K562 (cell line): Measurements from ENCODE around the gene PATL1. TPM values are rescaled to one million over a fixed set of nuclear protein-coding genes. Genes with fewer than 3 reads are reported as not detected.

Experiments
- CBX1 ChIP-seq: sonication (generic); IDR thresholded peaks from 2 replicates; pipeline ENCODE4 v1.6.1; 2016; ENCODE audit warnings: antibody characterized with exemption, low read depth, mild to moderate bottlenecking
- ETV1 ChIP-seq: fragments of 450-650 bp; conservative IDR thresholded peaks from 2 replicates; pipeline ENCODE4 v1.6.1; 2016; ENCODE audit warnings: missing genetic modification characterization, control low read depth, low read depth, missing compliant biosample characterization
- HDAC2 ChIP-seq: fragments of 450-650 bp; IDR thresholded peaks from 2 replicates; pipeline ENCODE4 v1.6.1; 2016; ENCODE audit warnings: mild to moderate bottlenecking
- HDAC6 ChIP-seq: IDR thresholded peaks from 2 replicates; pipeline ENCODE4 v1.6.1; 2012; ENCODE audit warnings: low read depth, mild to moderate bottlenecking, control low read depth, inconsistent platforms, low read length, moderate library complexity
- HNRNPUL1 ChIP-seq: fragments of 200-400 bp; formaldehyde crosslinking; IDR thresholded peaks from 2 replicates; pipeline ENCODE4 v1.6.1; 2017; ENCODE audit warnings: low read length
- JUNB ChIP-seq: fragments of 450-650 bp; formaldehyde crosslinking; conservative IDR thresholded peaks from 2 replicates; pipeline ENCODE4 v1.4.0; 2020; ENCODE audit warnings: mild to moderate bottlenecking
- KLF16 ChIP-seq: IDR thresholded peaks from 2 replicates; pipeline ENCODE4 v1.6.1; 2016; ENCODE audit warnings: antibody characterized with exemption
- MEF2A ChIP-seq: IDR thresholded peaks from 2 replicates; pipeline ENCODE4 v1.6.1; 2011; ENCODE audit warnings: low read depth, mild to moderate bottlenecking, low read length, moderate library complexity; ENCODE audit not compliant: control insufficient read depth
- PHF20 ChIP-seq: fragments of 450-650 bp; IDR thresholded peaks from 2 replicates; pipeline ENCODE4 v1.6.1; 2018; ENCODE audit not compliant: partially characterized antibody
- POLR2A ChIP-seq: fragments of 450-650 bp; conservative IDR thresholded peaks from 2 replicates; pipeline ENCODE4 v1.6.1; 2016
- SIN3B ChIP-seq: fragments of 450-650 bp; IDR thresholded peaks from 2 replicates; pipeline ENCODE4 v1.6.1; 2017; ENCODE audit warnings: low read depth, mild to moderate bottlenecking, moderate library complexity
- SNIP1 ChIP-seq: fragments of 450-650 bp; IDR thresholded peaks from 2 replicates; pipeline ENCODE4 v1.7.1; 2017; ENCODE audit warnings: low read depth, mild to moderate bottlenecking
- TAF7 ChIP-seq: fragments of 450-650 bp; IDR thresholded peaks from 2 replicates; pipeline ENCODE4 v1.6.1; 2016; ENCODE audit warnings: missing genetic modification characterization, missing compliant biosample characterization
- ZNF41 ChIP-seq: fragments of 250-450 bp; sonication (Bioruptor Pico); conservative IDR thresholded peaks from 2 replicates; pipeline ENCODE4 v1.4.0; 2020; ENCODE audit warnings: mild to moderate bottlenecking
- polyA plus RNA-seq, 8 experiments: library from polyadenylated mRNA; depleted of rRNA in 4 of 8; stranded (reverse) in 5 of 8; unstranded in 3 of 8; fragments of >200 nt; fragmentation: Nextera tagmentation in 2 of 8; fragmentation: Illumina TruSeq in 1 of 8; extraction: Ambion mirVana in 2 of 8; extraction: Trizol in 1 of 8; gene quantifications; 2 replicates each; pipeline versions ENCODE4 v1.2.1 to v1.2.3, GENCODE V29; 2011 to 2014; ENCODE audit warnings: inconsistent platforms in 1 of 8, missing spikeins in 1 of 8
- total RNA-seq, 7 experiments: library from RNA; depleted of rRNA in 6 of 7; stranded (reverse); fragments of >200 nt in 6 of 7; fragmentation: Illumina TruSeq in 2 of 7; extraction: Trizol in 2 of 7; gene quantifications; 2 replicates each; pipeline versions ENCODE4 v1.2.1 to v1.2.3, GENCODE V29; 2011 to 2021; ENCODE audit warnings: low replicate concordance in 1 of 7
- TF ChIP-seq, protein P1 (sequence below): fragments of 450-650 bp; conservative IDR thresholded peaks from 2 replicates; pipeline ENCODE4 v1.6.1; 2016; ENCODE audit warnings: missing genetic modification characterization, low read depth, mild to moderate bottlenecking, missing compliant biosample characterization, moderate library complexity
- TF ChIP-seq, protein P2 (sequence below): fragments of 450-650 bp; IDR thresholded peaks from 2 replicates; pipeline ENCODE4 v1.6.1; 2016; ENCODE audit warnings: mild to moderate bottlenecking
- TF ChIP-seq, protein P3 (sequence below): fragments of 450-650 bp; formaldehyde crosslinking; conservative IDR thresholded peaks from 2 replicates; pipeline ENCODE4 v1.4.0; 2022; ENCODE audit warnings: mild to moderate bottlenecking, missing genetic modification characterization
- TF ChIP-seq, protein P4 (sequence below): sonication (generic); formaldehyde crosslinking; IDR thresholded peaks from 2 replicates; pipeline ENCODE4 v1.8.0; 2023; ENCODE audit warnings: mild to moderate bottlenecking, missing genetic modification reagents
- TF ChIP-seq, protein P5 (sequence below), 3 experiments: fragments of 200-800 bp in 1 of 3; sonication (Bioruptor generic) in 1 of 3; sonication (generic) in 1 of 3; formaldehyde crosslinking in 1 of 3; IDR thresholded peaks; 2 replicates each; pipeline versions ENCODE4 v1.6.1 to v1.8.0; 2016 to 2022; ENCODE audit warnings: mild to moderate bottlenecking in 2 of 3, missing compliant biosample characterization in 2 of 3, missing genetic modification characterization in 2 of 3, missing genetic modification reagents in 1 of 3

Gene PATL1
- total and polyA plus RNA-seq, 9 of the 15 experiments (the other 6 are each of a cell fraction or from before 2014, with no cell fraction given), result 3.2 to 48.0 (median 16.4) TPM

DNA sequence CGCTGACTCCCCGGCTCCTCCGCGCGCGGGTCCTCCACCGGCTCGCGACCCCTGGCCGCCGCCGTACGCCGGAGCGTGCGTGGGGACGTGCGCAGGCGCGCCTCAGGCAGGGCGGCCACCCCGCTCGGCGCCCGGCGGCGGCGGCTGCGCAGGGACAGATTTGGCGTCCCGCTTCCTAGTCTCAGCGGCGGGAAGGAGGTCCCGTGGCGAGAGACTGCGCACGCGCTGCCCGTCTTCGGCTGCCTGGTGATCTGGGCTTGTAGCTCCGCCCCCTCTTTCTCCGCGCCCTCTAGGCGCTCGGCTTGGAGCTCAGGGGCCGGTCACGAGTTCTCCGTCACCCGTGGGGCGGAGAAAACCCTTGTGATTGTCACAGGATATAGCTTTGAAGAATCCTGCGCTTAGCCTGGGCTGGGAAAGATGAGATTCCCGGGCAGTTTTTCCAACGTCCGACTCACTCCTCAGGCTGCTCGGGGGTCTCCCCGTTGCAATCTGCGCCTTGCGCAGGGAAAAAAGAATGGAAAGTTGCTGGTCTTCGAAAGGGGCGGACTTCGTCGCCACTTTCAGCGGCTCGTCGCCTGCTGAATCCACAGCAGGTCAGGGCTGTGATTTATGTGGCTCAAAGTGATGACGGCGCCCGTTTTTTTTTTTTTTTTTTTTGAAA is at the start of gene PATL1 (continued):
- TF ChIP-seq HNRNPUL1 (no peak), SIN3B (no peak; the same call in 1 of the 2 replicates), TAF7 (tag) (no peak; the same call in 1 of the 2 replicates), HDAC2 (0 out of 2 replicates have a peak, but pooled peaks have one; percentile 92), ZNF41 (0 out of 2 replicates have a peak, but pooled peaks have one; percentile 51), HDAC6 (no peak), CBX1 (peak; percentile 36; the same call in 1 of the 2 replicates), PHF20 (peak; percentile 81), JUNB (CRISPR knock-in tag) (no peak), MEF2A (no peak), POLR2A (peak; percentile 75), KLF16 (no peak), SNIP1 (no peak), ETV1 (tag) (peak; percentile 42; the same call in 1 of the 2 replicates)
- TF ChIP-seq, protein P1, sequence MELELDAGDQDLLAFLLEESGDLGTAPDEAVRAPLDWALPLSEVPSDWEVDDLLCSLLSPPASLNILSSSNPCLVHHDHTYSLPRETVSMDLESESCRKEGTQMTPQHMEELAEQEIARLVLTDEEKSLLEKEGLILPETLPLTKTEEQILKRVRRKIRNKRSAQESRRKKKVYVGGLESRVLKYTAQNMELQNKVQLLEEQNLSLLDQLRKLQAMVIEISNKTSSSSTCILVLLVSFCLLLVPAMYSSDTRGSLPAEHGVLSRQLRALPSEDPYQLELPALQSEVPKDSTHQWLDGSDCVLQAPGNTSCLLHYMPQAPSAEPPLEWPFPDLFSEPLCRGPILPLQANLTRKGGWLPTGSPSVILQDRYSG (tag), result no peak; the same call in 1 of the 2 replicates
- TF ChIP-seq, protein P2, sequence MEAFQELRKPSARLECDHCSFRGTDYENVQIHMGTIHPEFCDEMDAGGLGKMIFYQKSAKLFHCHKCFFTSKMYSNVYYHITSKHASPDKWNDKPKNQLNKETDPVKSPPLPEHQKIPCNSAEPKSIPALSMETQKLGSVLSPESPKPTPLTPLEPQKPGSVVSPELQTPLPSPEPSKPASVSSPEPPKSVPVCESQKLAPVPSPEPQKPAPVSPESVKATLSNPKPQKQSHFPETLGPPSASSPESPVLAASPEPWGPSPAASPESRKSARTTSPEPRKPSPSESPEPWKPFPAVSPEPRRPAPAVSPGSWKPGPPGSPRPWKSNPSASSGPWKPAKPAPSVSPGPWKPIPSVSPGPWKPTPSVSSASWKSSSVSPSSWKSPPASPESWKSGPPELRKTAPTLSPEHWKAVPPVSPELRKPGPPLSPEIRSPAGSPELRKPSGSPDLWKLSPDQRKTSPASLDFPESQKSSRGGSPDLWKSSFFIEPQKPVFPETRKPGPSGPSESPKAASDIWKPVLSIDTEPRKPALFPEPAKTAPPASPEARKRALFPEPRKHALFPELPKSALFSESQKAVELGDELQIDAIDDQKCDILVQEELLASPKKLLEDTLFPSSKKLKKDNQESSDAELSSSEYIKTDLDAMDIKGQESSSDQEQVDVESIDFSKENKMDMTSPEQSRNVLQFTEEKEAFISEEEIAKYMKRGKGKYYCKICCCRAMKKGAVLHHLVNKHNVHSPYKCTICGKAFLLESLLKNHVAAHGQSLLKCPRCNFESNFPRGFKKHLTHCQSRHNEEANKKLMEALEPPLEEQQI, result no peak
- TF ChIP-seq, protein P3, sequence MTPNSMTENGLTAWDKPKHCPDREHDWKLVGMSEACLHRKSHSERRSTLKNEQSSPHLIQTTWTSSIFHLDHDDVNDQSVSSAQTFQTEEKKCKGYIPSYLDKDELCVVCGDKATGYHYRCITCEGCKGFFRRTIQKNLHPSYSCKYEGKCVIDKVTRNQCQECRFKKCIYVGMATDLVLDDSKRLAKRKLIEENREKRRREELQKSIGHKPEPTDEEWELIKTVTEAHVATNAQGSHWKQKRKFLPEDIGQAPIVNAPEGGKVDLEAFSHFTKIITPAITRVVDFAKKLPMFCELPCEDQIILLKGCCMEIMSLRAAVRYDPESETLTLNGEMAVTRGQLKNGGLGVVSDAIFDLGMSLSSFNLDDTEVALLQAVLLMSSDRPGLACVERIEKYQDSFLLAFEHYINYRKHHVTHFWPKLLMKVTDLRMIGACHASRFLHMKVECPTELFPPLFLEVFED (CRISPR knock-in tag), result no peak
- TF ChIP-seq, protein P4, sequence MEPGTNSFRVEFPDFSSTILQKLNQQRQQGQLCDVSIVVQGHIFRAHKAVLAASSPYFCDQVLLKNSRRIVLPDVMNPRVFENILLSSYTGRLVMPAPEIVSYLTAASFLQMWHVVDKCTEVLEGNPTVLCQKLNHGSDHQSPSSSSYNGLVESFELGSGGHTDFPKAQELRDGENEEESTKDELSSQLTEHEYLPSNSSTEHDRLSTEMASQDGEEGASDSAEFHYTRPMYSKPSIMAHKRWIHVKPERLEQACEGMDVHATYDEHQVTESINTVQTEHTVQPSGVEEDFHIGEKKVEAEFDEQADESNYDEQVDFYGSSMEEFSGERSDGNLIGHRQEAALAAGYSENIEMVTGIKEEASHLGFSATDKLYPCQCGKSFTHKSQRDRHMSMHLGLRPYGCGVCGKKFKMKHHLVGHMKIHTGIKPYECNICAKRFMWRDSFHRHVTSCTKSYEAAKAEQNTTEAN (CRISPR knock-in tag), result no peak
- TF ChIP-seq, protein P5, sequence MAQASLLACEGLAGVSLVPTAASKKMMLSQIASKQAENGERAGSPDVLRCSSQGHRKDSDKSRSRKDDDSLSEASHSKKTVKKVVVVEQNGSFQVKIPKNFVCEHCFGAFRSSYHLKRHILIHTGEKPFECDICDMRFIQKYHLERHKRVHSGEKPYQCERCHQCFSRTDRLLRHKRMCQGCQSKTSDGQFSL (CRISPR knock-in tag; IDR thresholded peaks at IDR 0.05), result no peak
- TF ChIP-seq, protein P5 (tag; IDR thresholded peaks at IDR 0.05), result no peak
